Omental fat pad (tissue), 4 donors: ENCODE results near the gene CFAP54. TPM values are rescaled to one million over a fixed set of nuclear protein-coding genes. Genes with fewer than 3 reads are reported as not detected.

Experiments
- ATAC-seq: fragments of 150-250 bp; one replicate; pipeline ENCODE4 v1.9.1; 2016; ENCODE audit warnings: mild to moderate bottlenecking, moderate library complexity; ENCODE audit not compliant: low FRiP score
- DNase-seq: peaks from one replicate; pipeline ENCODE4 v3.0.0-alpha.2; 2019; ENCODE audit warnings: low spot score
- total RNA-seq, 4 donors: library from RNA; depleted of rRNA; stranded (reverse); fragments of >200 nt; gene quantifications; one replicate each; pipeline ENCODE4 v1.1.0, GENCODE V29; 2016
- TF ChIP-seq, protein P1 (sequence below), 3 donors: fragments of 450-650 bp; IDR thresholded peaks; one replicate each; pipeline ENCODE4 v1.5.1; 2016 to 2017; ENCODE audit warnings: antibody characterized with exemption in 3 of 3, mild to moderate bottlenecking in 3 of 3, moderate library complexity in 2 of 3

Gene CFAP54
- total RNA-seq, 4 donors from 2014 or later, result 0.60 to 2.2 (median 1.0) TPM

DNA sequence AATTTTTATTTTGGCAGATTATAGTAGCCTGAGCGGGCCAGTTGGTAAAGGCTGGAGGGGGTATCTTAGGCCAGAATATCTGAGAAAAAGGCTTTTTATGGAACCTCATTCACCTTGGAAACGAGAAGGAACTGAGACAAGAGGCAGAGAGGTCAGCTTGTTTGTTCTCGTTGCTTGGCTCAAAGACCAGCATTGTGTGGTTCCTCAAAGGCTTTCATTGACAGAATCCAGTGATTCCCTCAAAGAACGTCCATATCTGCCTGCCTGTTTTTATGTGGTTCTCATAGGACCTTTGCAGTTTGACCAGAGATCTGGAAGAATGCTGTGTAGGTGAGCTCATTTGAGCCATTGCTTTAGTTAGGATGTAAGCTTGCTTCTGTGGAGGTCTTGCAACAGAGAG, 117.3 kb downstream of the CFAP54 start:
- TF ChIP-seq, protein P1, sequence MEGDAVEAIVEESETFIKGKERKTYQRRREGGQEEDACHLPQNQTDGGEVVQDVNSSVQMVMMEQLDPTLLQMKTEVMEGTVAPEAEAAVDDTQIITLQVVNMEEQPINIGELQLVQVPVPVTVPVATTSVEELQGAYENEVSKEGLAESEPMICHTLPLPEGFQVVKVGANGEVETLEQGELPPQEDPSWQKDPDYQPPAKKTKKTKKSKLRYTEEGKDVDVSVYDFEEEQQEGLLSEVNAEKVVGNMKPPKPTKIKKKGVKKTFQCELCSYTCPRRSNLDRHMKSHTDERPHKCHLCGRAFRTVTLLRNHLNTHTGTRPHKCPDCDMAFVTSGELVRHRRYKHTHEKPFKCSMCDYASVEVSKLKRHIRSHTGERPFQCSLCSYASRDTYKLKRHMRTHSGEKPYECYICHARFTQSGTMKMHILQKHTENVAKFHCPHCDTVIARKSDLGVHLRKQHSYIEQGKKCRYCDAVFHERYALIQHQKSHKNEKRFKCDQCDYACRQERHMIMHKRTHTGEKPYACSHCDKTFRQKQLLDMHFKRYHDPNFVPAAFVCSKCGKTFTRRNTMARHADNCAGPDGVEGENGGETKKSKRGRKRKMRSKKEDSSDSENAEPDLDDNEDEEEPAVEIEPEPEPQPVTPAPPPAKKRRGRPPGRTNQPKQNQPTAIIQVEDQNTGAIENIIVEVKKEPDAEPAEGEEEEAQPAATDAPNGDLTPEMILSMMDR (IDR thresholded peaks at IDR 0.05), result no peak

DNA sequence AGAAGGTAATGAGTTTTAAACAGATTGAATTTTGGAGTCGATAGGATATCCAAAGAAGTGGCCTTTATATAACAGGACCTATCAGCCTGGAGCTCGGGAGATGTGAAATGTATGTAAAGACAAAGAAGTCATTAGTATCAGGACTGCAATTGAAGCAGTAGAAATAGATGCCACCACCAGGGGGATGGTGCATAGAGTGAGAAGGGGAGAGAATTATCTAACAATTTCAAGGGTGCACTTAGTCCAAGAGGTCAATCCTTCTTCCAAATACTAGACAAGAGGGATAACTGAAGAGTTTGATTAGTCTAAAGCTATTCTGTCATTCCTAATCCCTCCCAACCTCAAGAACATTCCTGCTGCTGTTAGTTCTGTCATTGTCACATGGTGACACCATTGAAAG, 127.8 kb downstream of the CFAP54 start:
- DNase-seq (no peak), ATAC-seq (no peak)
- TF ChIP-seq, protein P1 (IDR thresholded peaks at IDR 0.05), result no peak

More for the DNA sequence above, 117.3 kb downstream of the CFAP54 start:
- DNase-seq (no peak), ATAC-seq (no peak)

DNA sequence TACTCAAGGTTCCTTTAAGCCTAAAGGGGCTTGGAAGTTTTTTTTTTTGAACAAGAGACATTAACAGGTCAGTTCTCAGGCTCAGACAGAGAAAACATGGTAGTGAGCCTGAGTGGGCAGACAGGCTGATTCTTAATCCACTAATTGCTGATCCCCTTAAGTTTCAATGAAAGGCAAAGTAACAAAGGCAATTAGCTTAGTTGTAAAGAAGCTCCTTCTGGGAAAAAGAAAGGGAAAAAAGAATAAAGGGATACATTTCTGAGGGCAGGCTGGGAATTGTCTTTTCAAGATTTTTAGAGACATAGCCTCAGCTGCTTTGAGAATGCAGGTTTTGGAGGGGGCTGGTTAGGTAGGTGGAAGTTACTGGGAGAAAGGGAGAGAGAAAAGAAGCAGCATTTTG, 133.8 kb downstream of the CFAP54 start:
- TF ChIP-seq, protein P1 (IDR thresholded peaks at IDR 0.05), result no peak
- DNase-seq (no peak), ATAC-seq (no peak)

DNA sequence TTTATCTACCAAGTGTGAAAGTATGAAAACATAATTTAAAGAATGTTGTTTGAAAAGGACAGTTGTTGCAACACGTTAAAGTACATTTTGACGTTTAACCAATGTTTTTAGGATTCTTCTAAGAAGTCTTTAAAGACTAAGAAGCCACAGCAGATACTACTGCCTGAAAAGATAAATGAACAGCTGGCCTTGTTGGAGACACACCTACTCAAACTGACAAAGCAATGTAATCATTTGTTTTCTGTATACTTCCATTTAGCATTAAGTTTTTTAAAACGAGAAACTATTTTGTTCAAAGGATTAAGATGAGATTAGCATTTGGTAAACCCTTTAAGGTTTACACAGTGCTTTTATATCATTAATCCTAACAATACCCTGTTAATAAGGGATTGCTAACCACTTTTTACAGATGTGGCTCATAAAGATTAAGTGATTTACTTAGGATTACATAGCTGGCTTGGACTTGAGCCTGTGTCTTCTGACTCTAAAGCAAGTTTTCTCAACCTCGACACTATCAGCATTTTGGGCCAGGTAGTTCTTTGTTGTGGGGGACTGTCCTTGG, 134.4 kb downstream of the CFAP54 start:
- no peak for ATAC-seq
- TF ChIP-seq, protein P1 (IDR thresholded peaks at IDR 0.05), result no peak
- DNase-seq, result no peak

DNA sequence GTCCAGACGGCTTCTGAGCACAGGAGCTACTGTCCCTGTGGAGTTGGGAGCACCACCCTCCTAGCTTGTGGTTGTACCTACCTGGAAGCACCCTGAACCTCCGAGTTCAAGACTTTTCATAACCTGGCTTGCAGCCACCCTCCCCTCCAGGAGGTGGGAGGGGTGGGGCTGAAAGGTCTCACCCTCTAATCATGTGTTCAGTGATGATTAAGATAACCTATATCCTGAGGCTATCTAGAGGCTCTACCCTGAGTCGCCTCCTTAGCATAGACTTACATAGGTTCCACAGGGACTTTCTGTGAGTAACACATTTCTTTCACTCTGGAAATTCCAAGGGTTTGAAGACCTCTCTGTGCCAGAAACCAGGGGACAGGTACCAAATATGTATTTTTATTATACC, 146.5 kb downstream of the CFAP54 start:
- ATAC-seq (no peak), DNase-seq (no peak)
- TF ChIP-seq, protein P1 (IDR thresholded peaks at IDR 0.05), result no peak

DNA sequence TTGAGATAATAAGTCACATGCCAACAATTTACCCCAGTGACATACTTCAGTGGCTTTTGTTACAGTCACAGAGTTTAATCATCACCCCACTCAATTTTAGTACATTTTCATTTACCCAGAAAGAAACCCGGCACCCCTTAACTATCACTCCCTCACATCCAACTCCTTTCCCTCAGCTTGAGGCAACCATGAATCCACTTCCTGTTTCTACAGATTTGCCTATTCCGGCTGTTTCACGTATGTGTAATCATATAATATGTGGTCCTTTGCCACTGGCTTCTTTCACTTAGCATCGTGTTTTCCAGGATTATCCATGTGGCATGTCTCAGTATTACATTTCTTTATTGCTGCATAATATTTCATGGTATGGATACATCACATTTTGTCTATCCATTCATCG, 147.5 kb downstream of the CFAP54 start:
- no peak for DNase-seq
- ATAC-seq, result no peak
- TF ChIP-seq, protein P1 (IDR thresholded peaks at IDR 0.05), result no peak

DNA sequence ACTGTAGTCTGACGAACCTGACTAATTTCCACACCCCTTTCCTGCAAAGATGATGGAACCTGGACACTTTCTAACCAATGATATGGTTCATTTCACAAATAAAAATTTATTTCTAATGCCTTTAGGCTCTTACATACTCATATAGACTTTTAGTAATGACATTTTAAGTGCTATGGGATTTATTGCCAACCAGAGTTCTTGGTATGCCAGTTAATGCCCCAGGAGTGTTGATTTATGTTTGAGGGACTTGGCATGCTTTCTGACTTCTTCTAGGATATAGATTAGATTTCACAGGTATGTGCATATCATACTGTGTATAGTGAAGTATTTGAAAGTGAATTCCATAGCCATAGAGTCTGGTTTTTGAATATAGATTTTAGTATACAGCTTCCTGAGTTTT, 159.5 kb downstream of the CFAP54 start:
- DNase-seq, result no peak
- no peak for ATAC-seq
- TF ChIP-seq, protein P1 (IDR thresholded peaks at IDR 0.05), result no peak
